Activated naive CD4-positive, alpha-beta T cell treated with anti-CD3 and anti-CD28 coated beads, Interleukin-2, amount 50 U/mL, for 24 hours (primary cell): ENCODE results near the gene CPT1A.

Experiments
- H3K27ac Mint-ChIP-seq: one replicate; pipeline ENCODE4 v1.8.0; 2021; ENCODE audit warnings: mild to moderate bottlenecking, mixed read lengths
- H3K27me3 Mint-ChIP-seq: one replicate; pipeline ENCODE4 v1.8.0; 2021; ENCODE audit warnings: mixed read lengths
- H3K36me3 Mint-ChIP-seq: one replicate; pipeline ENCODE4 v1.8.0; 2021; ENCODE audit warnings: mixed read lengths
- H3K4me1 Mint-ChIP-seq: one replicate; pipeline ENCODE4 v1.8.0; 2021; ENCODE audit warnings: mixed read lengths
- H3K4me3 Mint-ChIP-seq: one replicate; pipeline ENCODE4 v1.8.0; 2021; ENCODE audit warnings: mild to moderate bottlenecking, mixed read lengths
- H3K9me3 Mint-ChIP-seq: one replicate; pipeline ENCODE4 v1.8.0; 2021; ENCODE audit warnings: mixed read lengths

The CPT1A gene

DNA sequence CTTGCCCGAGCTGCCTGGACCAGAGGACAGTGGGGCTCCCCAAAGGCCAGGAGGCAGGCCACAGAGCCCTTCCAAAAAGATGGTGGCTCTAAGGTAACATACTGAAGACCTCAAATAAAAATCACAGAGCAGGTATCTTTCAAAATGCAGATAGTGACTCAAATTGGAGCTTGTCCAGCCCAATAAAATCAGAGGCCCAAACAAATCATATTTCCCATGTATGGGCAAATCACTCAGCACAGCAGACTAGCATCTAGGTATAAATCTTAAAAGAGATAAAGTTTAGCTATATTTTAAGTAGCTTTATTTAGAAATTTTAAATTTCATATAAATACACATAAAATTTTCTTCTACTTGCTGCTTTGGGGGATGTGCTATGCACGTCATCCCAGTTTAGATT lies 93.7 kb downstream of the CPT1A start:
- Mint-ChIP-seq H3K9me3 (no peaks in the 10 kb centered on the region), H3K4me1 (peaks cover 17% of the 10 kb centered on the region), H3K36me3 (peaks cover 4% of the 10 kb centered on the region), H3K4me3 (no peak overlapping the region), H3K27ac (no peak overlapping the region), H3K27me3 (no peaks in the 10 kb centered on the region)

DNA sequence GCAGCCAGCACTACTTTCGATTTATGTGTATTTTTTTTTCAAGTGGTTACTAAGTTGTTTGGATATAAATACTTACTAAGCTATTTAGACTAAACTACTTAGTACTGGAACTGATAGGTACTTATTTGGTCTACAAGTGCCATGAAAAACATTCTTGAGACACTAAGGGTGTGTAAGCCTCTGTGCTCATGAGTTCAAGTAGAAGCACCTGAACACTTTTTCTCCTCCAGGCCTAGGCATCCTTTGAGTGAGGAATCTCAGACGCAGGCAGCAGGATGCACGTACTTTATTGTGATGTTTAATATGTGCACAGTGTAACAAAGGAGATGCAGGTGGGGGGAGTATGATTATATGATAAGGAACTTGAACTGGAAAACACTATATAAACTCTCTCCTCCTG lies 98.2 kb downstream of the CPT1A start:
- Mint-ChIP-seq H3K9me3 (no peaks in the 10 kb centered on the region), H3K36me3 (peaks cover 8% of the 10 kb centered on the region), H3K27me3 (no peaks in the 10 kb centered on the region), H3K27ac (no peak overlapping the region), H3K4me1 (no peaks in the 10 kb centered on the region), H3K4me3 (no peak overlapping the region)

DNA sequence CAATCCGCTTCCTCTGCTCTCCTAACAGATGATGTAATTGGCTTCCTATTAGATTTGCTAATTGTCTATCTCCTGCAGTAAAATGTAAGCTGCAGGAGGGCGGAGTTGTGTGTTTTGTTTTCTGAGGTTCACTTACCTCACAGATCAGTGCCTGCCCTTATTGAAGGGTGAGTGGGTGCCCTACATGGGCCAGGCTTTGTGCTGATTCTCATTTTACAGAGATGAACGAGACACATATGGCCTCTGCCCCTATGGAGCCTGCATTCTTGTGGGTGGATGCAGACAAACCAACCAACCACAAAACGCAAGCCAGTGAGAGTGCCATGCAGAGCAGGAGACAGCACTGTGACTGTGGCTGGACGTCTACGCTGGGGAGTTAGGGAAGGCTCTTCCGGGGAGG lies 100.3 kb downstream of the CPT1A start:
- peaks cover 8% of the 10 kb centered on the region for H3K36me3 Mint-ChIP-seq

DNA sequence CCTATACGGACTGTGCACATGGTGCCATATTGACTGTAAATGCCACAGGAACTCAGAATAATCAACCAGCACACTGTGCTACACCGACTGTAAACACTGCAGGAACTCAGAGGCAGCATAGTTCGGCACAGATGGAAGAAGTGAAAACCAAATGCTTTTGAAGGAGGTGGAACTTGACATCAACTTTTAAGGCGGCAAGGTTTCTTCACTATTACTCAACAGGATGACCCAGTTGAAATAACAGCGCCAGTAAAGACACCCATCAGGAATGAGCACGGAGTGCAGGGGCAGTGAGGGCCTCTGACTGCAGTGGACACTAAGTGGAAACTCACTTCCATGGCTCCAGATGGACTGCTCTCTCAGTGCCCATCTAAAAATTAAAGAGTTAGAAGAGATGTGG lies 106.1 kb downstream of the CPT1A start:
- no peaks in the 10 kb centered on the region for H3K36me3 Mint-ChIP-seq
- no peak overlapping the region for H3K4me3 Mint-ChIP-seq
- H3K27ac Mint-ChIP-seq: no peak overlapping the region
- H3K4me1 Mint-ChIP-seq: no peaks in the 10 kb centered on the region
- H3K9me3 Mint-ChIP-seq: no peaks in the 10 kb centered on the region
- no peaks in the 10 kb centered on the region for H3K27me3 Mint-ChIP-seq

More for the DNA sequence above, 100.3 kb downstream of the CPT1A start:
- Mint-ChIP-seq H3K4me3 (no peak overlapping the region), H3K27ac (peak overlapping the region; percentile 2), H3K9me3 (no peaks in the 10 kb centered on the region), H3K4me1 (no peaks in the 10 kb centered on the region), H3K27me3 (no peaks in the 10 kb centered on the region)

DNA sequence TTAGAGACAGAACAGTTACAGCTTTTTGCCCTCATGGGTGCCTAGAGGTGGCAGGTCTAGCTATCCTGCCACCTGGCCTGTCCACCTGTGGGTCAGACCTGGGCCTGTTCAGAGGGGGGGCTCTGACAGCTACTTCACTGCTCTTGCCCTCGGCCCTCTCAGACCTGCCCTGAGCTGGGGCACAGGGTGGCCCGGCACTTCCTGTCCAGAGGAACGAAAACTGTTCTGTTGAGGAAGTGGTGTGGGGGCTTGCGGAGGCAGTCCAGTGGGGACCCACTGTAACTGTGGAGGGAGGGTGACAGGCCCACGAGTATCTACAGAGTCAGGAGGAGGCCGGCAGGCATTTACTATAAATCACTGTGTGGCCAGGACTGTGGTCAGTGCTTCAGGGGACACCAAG lies 106.6 kb downstream of the CPT1A start:
- Mint-ChIP-seq H3K27ac (no peak overlapping the region), H3K27me3 (no peaks in the 10 kb centered on the region), H3K4me1 (no peaks in the 10 kb centered on the region), H3K9me3 (no peaks in the 10 kb centered on the region), H3K4me3 (no peak overlapping the region), H3K36me3 (no peaks in the 10 kb centered on the region)

DNA sequence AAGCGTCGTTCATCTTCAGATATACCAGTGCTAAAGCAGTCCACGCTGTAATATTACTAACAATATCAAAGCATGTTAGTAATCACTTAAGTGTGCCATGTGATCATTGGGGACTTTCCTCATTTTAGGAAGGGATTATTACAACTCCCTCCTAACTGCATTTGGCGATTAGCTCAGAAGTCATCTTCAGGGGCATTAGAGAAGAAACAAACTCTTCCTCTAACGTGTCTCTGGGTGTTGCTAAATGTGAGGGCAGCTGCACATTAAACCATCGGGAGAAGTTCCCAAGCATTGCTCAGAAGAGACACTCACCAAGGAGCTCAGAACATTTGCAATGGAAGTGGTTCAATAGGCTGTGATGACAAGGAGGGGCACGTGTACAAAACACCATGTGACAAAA lies 107.6 kb downstream of the CPT1A start:
- no peak overlapping the region for H3K27ac Mint-ChIP-seq
- no peaks in the 10 kb centered on the region for H3K4me1 Mint-ChIP-seq
- H3K9me3 Mint-ChIP-seq: no peaks in the 10 kb centered on the region
- H3K4me3 Mint-ChIP-seq: no peak overlapping the region
- no peaks in the 10 kb centered on the region for H3K27me3 Mint-ChIP-seq
- H3K36me3 Mint-ChIP-seq: no peaks in the 10 kb centered on the region

DNA sequence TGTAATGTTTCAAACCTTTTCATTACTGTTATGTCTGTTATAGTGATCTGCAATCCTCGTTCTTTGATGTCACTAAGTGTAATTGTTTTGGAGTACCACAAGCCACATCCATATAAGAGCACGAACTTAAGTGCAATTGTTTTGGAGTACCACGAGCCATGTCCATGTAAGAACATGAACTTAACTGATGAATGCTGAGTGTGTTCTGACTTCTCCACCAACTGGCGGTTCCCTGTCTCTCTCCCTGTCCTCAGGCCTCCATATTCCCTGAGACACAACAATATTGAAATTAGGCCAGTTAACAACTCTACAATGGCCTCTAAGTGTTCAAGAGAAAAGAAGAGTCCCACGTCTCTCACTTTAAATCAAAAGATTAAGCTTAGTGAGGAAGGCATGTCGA lies 113.9 kb downstream of the CPT1A start:
- no peaks in the 10 kb centered on the region for H3K36me3 Mint-ChIP-seq
- no peaks in the 10 kb centered on the region for H3K4me1 Mint-ChIP-seq
- no peak overlapping the region for H3K4me3 Mint-ChIP-seq
- H3K9me3 Mint-ChIP-seq: no peaks in the 10 kb centered on the region
- no peak overlapping the region for H3K27ac Mint-ChIP-seq
- no peaks in the 10 kb centered on the region for H3K27me3 Mint-ChIP-seq

DNA sequence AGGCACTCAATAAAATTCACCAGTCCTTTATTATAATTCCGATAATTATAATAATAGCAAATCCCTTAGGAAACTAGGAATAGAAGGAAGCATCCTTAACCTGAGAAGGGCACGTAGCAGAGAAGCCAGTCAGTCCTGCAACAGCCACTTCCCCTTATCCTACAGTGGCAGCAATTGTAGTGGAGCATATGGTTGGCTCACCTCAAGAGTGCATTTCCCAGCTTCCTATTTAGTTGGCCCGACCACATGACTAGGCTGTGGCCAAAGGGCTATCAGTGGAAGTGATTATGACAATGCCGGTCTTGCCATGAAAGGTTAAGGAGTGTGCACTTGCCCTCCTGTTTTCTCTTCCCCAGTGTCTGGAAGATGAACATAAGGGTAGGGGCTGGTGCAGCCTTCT lies 117.4 kb downstream of the CPT1A start:
- no peaks in the 10 kb centered on the region for H3K27me3 Mint-ChIP-seq
- peaks cover 13% of the 10 kb centered on the region for H3K9me3 Mint-ChIP-seq
- peaks cover 20% of the 10 kb centered on the region for H3K36me3 Mint-ChIP-seq
- no peaks in the 10 kb centered on the region for H3K4me1 Mint-ChIP-seq
- no peak overlapping the region for H3K27ac Mint-ChIP-seq
- H3K4me3 Mint-ChIP-seq: no peak overlapping the region

DNA sequence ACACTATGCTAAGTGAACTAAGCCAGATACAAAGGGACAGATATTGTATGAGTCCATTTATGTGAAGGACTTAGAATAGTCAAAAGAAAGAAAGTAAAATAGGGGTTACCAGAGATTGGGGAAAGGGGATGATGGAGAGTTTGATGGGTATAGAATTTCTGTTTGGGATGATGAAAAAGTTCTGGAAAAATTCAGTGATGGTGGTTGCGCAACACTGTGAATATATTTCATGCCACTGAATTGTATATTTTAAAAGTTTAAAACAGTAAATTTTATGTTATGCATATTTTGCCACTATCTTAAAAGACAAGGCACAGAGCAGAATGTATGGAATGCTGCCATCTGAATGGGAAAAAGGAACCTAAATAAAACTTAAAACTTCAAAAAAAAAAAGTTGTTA lies 119.6 kb downstream of the CPT1A start:
- Mint-ChIP-seq H3K36me3 (peaks cover 29% of the 10 kb centered on the region), H3K4me3 (no peak overlapping the region), H3K27me3 (no peaks in the 10 kb centered on the region), H3K27ac (no peak overlapping the region), H3K9me3 (peaks cover 15% of the 10 kb centered on the region), H3K4me1 (no peaks in the 10 kb centered on the region)

DNA sequence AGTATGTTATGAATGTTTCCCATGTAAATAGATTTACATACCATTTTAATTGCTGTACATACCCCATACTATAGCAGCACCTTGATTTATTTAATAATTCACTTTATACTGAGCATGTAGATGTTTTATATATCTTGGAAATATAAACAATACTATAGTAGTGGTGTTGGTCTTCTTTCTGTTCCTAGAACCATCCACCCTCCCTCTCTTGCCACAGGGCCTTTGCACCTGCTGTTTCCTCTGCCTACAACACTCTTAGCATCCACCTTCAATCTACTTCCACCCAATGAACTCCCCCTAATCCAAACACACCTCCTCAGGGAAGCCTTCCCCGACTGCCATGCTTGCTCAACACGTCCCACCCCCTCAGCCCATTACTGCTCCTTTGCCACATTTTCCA lies 120.6 kb downstream of the CPT1A start:
- H3K4me1 Mint-ChIP-seq: no peaks in the 10 kb centered on the region
- H3K36me3 Mint-ChIP-seq: peaks cover 29% of the 10 kb centered on the region

DNA sequence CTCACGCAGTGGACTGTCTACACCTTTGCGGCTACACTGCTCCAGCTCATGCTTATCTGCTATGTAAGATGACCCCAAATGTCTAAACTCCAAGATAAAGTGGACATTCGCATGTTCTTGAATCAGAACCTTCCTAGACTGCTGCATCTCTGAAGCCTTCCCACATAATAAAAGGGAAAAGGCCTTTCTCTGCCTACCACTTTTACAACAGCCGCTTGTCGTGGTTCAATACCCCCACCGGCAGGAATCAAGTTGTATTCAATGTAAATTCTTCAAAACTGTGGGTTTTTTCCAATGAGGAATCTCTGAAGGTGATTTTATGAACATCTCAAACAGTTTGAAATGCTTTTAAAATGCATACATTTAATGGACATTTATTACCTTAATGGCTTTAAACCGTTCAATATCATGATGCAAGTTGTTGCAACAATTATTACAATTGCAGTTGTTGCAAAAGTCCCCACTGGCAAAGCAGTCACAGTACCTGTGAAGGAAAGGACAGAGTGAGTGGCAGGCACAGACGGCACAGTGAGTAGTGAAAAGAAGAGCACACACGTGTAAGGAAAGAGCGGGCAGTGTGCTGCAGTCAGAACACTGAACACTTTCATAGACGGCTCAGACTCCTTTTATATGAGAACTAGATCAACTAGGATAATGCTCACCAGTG lies 126.1 kb downstream of the CPT1A start:
- Mint-ChIP-seq H3K27ac (no peak overlapping the region), H3K4me1 (no peaks in the 10 kb centered on the region), H3K9me3 (peaks cover 15% of the 10 kb centered on the region), H3K36me3 (peaks cover 21% of the 10 kb centered on the region), H3K27me3 (no peaks in the 10 kb centered on the region), H3K4me3 (no peak overlapping the region)

More for the DNA sequence above, 120.6 kb downstream of the CPT1A start:
- Mint-ChIP-seq H3K4me3 (no peak overlapping the region), H3K27me3 (no peaks in the 10 kb centered on the region), H3K9me3 (peaks cover 15% of the 10 kb centered on the region), H3K27ac (no peak overlapping the region)

DNA sequence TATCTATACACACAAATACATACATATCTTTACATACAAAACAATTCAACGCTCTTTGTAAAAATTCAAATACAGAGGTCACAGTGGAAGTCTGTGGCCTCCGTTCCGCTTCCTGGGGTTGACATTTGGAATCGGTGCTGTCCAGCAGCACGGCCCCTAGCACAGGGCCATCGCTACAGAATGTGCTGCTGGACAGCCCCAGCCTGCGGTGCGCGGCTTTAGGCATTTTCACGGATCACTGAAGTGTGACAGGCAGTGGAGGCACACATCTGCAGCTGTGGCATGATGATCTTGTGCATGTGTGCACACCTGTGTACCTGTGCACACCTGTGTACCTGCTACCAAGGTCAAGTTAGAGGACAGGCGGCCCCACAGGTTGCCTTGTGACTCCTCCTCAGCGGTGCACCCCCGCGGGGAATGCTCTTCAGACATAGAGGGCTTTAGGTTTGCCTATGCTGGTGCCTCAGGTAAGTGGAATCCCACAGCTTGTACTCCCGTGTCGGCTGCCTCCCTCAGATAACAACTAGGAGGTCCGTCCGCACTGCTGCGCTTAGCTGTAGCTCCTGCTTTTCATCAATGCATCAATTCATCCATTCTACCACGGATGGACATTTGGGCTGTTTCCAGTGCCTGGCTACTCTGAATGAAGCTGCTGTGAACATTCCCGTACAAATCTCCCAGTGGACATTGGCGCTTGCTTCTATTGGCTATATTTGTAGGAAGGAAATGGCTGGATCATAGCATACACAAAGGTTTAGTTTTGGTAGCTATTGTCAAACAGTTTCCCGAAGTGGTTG lies 127.5 kb downstream of the CPT1A start:
- Mint-ChIP-seq H3K4me3 (no peak overlapping the region), H3K4me1 (no peaks in the 10 kb centered on the region), H3K9me3 (peaks cover 2% of the 10 kb centered on the region), H3K27ac (no peak overlapping the region), H3K36me3 (peaks cover 9% of the 10 kb centered on the region), H3K27me3 (no peaks in the 10 kb centered on the region)

DNA sequence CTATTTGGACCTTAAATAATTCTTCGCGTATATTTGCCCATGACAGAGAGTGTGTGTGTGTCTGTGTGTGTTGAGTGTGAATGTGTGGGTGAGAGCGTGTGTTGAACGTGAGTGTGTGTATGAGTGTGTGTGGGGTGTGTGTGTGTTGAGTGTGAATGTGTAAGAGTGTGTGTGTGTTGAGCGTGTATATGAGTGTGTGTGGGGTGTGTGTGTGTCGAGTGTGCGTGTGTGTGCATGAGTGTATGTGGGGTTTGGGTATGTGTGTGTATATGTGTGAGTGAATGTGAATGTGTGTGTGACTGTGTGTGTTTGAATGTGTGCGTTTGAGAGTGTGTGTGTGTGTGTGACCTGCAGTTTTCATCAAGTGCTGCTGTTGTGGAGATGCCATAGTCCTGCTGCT lies 130.6 kb downstream of the CPT1A start:
- no peak overlapping the region for H3K27ac Mint-ChIP-seq
- no peaks in the 10 kb centered on the region for H3K4me1 Mint-ChIP-seq
- no peaks in the 10 kb centered on the region for H3K36me3 Mint-ChIP-seq
- no peaks in the 10 kb centered on the region for H3K9me3 Mint-ChIP-seq
- no peak overlapping the region for H3K4me3 Mint-ChIP-seq
- H3K27me3 Mint-ChIP-seq: no peaks in the 10 kb centered on the region

DNA sequence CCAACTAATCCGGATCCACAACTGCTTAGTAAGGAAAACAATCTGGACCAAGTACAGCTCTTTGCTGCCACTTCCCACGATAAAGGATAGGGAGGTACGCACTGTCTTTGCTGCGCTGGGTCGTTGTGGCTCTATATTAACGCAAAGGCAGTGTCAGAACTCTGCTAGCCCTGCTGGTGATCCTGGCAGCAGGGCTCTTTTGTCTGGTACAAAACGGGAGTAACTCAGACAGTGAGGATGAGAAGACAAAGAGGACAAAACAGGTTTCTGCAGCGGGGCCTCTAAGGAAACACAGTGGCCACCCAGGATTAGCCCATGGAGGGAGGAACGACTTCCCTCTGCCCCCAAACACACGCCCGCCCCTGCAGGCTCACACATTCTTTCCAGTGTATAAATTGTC lies 131.3 kb downstream of the CPT1A start:
- Mint-ChIP-seq H3K4me3 (no peak overlapping the region), H3K9me3 (no peaks in the 10 kb centered on the region), H3K27ac (no peak overlapping the region), H3K27me3 (no peaks in the 10 kb centered on the region), H3K4me1 (no peaks in the 10 kb centered on the region), H3K36me3 (no peaks in the 10 kb centered on the region)

DNA sequence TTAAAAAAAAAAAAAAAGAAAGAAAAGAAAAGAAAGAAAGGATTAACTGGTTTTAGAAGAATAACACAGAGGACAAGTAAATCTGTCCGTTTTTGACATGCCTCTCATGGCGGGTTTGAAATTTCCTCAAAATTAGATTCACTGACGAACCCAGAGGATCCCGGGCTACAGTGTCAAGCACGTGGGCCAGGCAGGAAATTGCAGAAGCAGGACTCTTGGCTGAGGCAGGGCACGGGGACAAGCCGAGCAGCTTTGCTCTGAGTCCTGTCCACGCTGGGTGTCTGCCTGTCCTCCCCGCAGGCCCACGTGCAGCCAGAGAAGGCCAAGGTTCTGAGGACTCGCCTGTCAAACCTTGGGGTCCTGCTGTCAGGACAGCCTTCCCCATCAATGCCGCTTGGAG lies 132.7 kb downstream of the CPT1A start:
- Mint-ChIP-seq H3K27ac (no peak overlapping the region), H3K4me1 (no peaks in the 10 kb centered on the region), H3K27me3 (no peaks in the 10 kb centered on the region), H3K36me3 (no peaks in the 10 kb centered on the region), H3K4me3 (no peak overlapping the region), H3K9me3 (no peaks in the 10 kb centered on the region)

DNA sequence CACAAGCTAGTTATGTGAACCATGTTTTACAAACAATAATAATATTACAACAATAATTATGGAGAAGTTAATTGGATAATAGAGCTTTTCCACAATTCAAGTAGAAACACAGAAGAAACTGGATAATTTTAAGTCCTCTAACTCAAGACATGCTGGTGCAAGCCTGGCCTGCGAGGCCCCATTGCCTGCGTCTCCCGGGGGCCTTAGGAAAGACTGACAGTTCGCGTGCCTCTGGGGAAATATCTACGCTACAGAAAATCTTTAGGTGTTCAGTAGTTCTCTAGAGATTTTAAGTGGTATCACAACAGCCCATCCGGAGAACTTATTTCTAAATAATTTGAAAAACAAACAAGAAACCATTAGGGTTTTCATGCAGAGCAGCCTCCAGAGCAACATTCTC lies 134.2 kb downstream of the CPT1A start:
- Mint-ChIP-seq H3K9me3 (no peaks in the 10 kb centered on the region), H3K27me3 (no peaks in the 10 kb centered on the region), H3K4me3 (no peak overlapping the region), H3K36me3 (no peaks in the 10 kb centered on the region), H3K4me1 (no peaks in the 10 kb centered on the region), H3K27ac (no peak overlapping the region)
